Adrenal gland (tissue), 12 donors: ENCODE data around the gene CORT. TPM values are rescaled to one million over a fixed set of nuclear protein-coding genes. Genes with fewer than 3 reads are reported as not detected.
"Not testable (repeated sequence)": the region's sequence is repeated elsewhere in the genome, so short reads cannot be mapped to it uniquely, and the experiment has no call there.

Source experiments
- DNase-seq, 7 donors: peaks; one replicate each; pipeline ENCODE4 v3.0.0-alpha.2; 2019 to 2020
- H3K27ac ChIP-seq, 5 donors: fragments of 200-600 bp; sonication (generic) in 4 of 5; 1 replicate in 3 of 5; 2 replicates in 2 of 5; pipeline versions ENCODE4 v1.5.1 to v1.8.0; 2016 to 2020; ENCODE audit warnings: mild to moderate bottlenecking in 1 of 5
- H3K27me3 ChIP-seq: fragments of 200-600 bp; 2 replicates; pipeline ENCODE4 v1.8.0; 2021
- H3K36me3 ChIP-seq, 2 donors: fragments of 200-600 bp; replicated peaks in 1 of 2; 1 replicate in 1 of 2; 2 replicates in 1 of 2; pipeline versions ENCODE4 v1.5.1 to v1.8.0; 2018 to 2022
- H3K4me1 ChIP-seq, 2 donors: fragments of 200-600 bp; replicated peaks in 1 of 2; 1 replicate in 1 of 2; 2 replicates in 1 of 2; pipeline versions ENCODE4 v1.5.1 to v1.8.0; 2018 to 2021
- H3K4me3 ChIP-seq, 4 donors: fragments of 200-600 bp; sonication (generic) in 3 of 4; one replicate each; pipeline ENCODE4 v1.5.1; 2016 to 2018
- H3K9me3 ChIP-seq, 3 donors: fragments of 200-600 bp; sonication (generic) in 1 of 3; replicated peaks in 1 of 3; 1 replicate in 2 of 3; 2 replicates in 1 of 3; pipeline versions ENCODE4 v1.5.1 to v1.8.0; 2016 to 2021
- CTCF ChIP-seq, 6 experiments: fragments of 450-650 bp in 4 of 6; fragments of 200-600 bp in 2 of 6; sonication (generic) in 1 of 6; IDR thresholded peaks; 1 replicate in 5 of 6; 2 replicates in 1 of 6; pipeline versions ENCODE4 v1.5.1 to v1.8.0; 2016 to 2021; ENCODE audit warnings: antibody characterized with exemption in 6 of 6, mild to moderate bottlenecking in 2 of 6, moderate library complexity in 1 of 6
- POLR2A ChIP-seq, 2 donors: fragments of 450-650 bp; IDR thresholded peaks; one replicate each; pipeline ENCODE4 v1.6.1; 2017; ENCODE audit warnings: antibody characterized with exemption in 2 of 2, mild to moderate bottlenecking in 2 of 2, moderate library complexity in 1 of 2
- WGBS, 4 donors: extraction: QIAGEN DNeasy Blood & Tissue Kit in 2 of 4; methylation state at CpG; one replicate each; pipeline versions ENCODE4 v1.1.5 to v1.1.7; 2013 to 2017; 5-methylcytosine and 5-hydroxymethylcytosine counted together
- intact Hi-C, 2 donors: fragments of 100-400 bp; cut with DNase I; formaldehyde crosslinking; loops; one replicate each; pipeline versions ENCODE4 v1.14.1 to v1.15.0; 2022 to 2023
- polyA plus RNA-seq, 3 donors: library from polyadenylated mRNA; stranded (reverse); fragments of 200-250 nt in 2 of 3; fragments of 350-450 nt in 1 of 3; fragmentation: Illumina TruSeq in 1 of 3; extraction: RNeasy Lipid Tissue Mini Kit (QIAGEN cat#74804) in 1 of 3; gene quantifications; one replicate each; pipeline ENCODE4 v1.2.3, GENCODE V29; 2013 to 2014
- total RNA-seq, 9 donors: library from RNA; depleted of rRNA in 4 of 9; stranded (reverse); fragments of >200 nt in 4 of 9; fragments of 120-200 nt in 1 of 9; fragmentation: NEBNext Ultra II Directional in 1 of 9; extraction: Animal tissue kit (Norgen Biotek cat#: 25700) in 1 of 9; gene quantifications; one replicate each; pipeline versions ENCODE4 v1.1.0 to v1.2.4, GENCODE V29; 2013 to 2023
- donor health status: healthy with polysubstance abuse.
- donor health status: Bipolar disorder and iron deficiency.
- donor health status: DM: yes; HTN: yes; CAD: no.
- donor health status: DM: no; HTN: no; CAD: no.
- donor health status: DM: no; HTN: no; CAD: no.
- donor health status: DM: yes; HTN: yes; CAD: no.

Gene CORT
- total and polyA plus RNA-seq, 12 donors, result 0.44 to 1.4 (median 0.51) TPM; not detected in 6

GRCh38 chr1:10424034-10424433, 25.8 kb upstream of the CORT start:
- intact Hi-C loops, result loop anchor here in 1 of 2 donors (5.0 kb wide), 1 partner anchor 47 kb away; no protein-coding TSS in a partner anchor
- Histone ChIP-seq H3K27ac (no peak overlapping the region), H3K36me3 (peaks cover 0 to 24% of the 10 kb centered on the region in 2 donors), H3K4me1 (peaks cover 0 to 6% of the 10 kb centered on the region in 2 donors), H3K4me3 (no peak overlapping the region), H3K9me3 (no peaks in the 10 kb centered on the region), H3K27me3 (no peaks in the 10 kb centered on the region)
- WGBS, 4 donors, result 49 to 60% (median 58%) methylated on average over 9 of the region's 9 CpGs
- DNase-seq, result peak in 6 of 7 donors; percentile 35 to 71 (median 44)
- TF ChIP-seq CTCF (IDR thresholded peaks at IDR 0.05) (no peak), POLR2A (IDR thresholded peaks at IDR 0.05) (no peak)

- Histone ChIP-seq H3K27ac (no peak overlapping the region), H3K27me3 (no peaks in the 10 kb centered on the region), H3K4me3 (no peak overlapping the region), H3K4me1 (peaks cover 0 to 7% of the 10 kb centered on the region in 2 donors), H3K36me3 (peaks cover 0 to 18% of the 10 kb centered on the region in 2 donors), H3K9me3 (no peaks in the 10 kb centered on the region)
- no peak for DNase-seq
- TF ChIP-seq POLR2A (IDR thresholded peaks at IDR 0.05) (no peak), CTCF (IDR thresholded peaks at IDR 0.05) (no peak)
- 53 to 73% (median 66%) methylated on average over 8 of the region's 8 CpGs for WGBS, 4 donors
- intact Hi-C loops, result loop anchor here (5.0 kb wide), 1 partner anchor 47 kb away; no protein-coding TSS in a partner anchor
Observed at GRCh38 chr1:10424651-10425050, 25.2 kb upstream of the CORT start.

GRCh38 chr1:10425826-10426534, 23.9 kb upstream of the CORT start:
- WGBS, 4 donors, result 84 to 96% (median 86%) methylated on average over 14 to 21 of the region's 21 CpGs
- not testable (repeated sequence) for DNase-seq, H3K9me3 ChIP-seq, H3K27me3 ChIP-seq, H3K36me3 ChIP-seq, H3K27ac ChIP-seq, H3K4me3 ChIP-seq
- peaks cover 2 to 13% of the 10 kb centered on the region in 2 donors for H3K4me1 ChIP-seq
- intact Hi-C loops, result loop anchor here in 1 of 2 donors (5.0 kb wide), 1 partner anchor 49 kb away; no protein-coding TSS in a partner anchor

GRCh38 chr1:10426535-10426848, 23.3 kb upstream of the CORT start:
- DNase-seq, H3K4me3 ChIP-seq, H3K27me3 ChIP-seq, H3K27ac ChIP-seq, H3K9me3 ChIP-seq, H3K36me3 ChIP-seq: not testable (repeated sequence)
- H3K4me1 ChIP-seq, result peaks cover 7 to 18% of the 10 kb centered on the region in 2 donors
- intact Hi-C loops, result loop anchor here in 1 of 2 donors (5.0 kb wide), 1 partner anchor 49 kb away; no protein-coding TSS in a partner anchor
- WGBS, 4 donors, result 90 to 93% (median 92%) methylated on average over 12 to 20 of the region's 21 CpGs; no CpG with 5 or more reads in 1 of the 4 donors

- TF ChIP-seq POLR2A (IDR thresholded peaks at IDR 0.05) (no peak), CTCF (IDR thresholded peaks at IDR 0.05) (no peak)
Observed at GRCh38 chr1:10428984-10429383, 20.8 kb upstream of the CORT start.

More at GRCh38 chr1:10428984-10429383, 20.8 kb upstream of the CORT start:
- Histone ChIP-seq H3K9me3 (no peaks in the 10 kb centered on the region), H3K36me3 (no peaks in the 10 kb centered on the region), H3K27me3 (no peaks in the 10 kb centered on the region), H3K4me1 (peaks cover 9 to 20% of the 10 kb centered on the region in 2 donors), H3K27ac (no peak overlapping the region), H3K4me3 (no peak overlapping the region)
- DNase-seq, result no peak
- intact Hi-C loops, result loop anchor here in 1 of 2 donors (5.0 kb wide), 1 partner anchor 52 kb away; no protein-coding TSS in a partner anchor
- WGBS, 4 donors, result 81 to 100% (median 84%) methylated on average over 4 to 5 of the region's 5 CpGs
